H9 (cell line): Measurements from ENCODE around the gene TRAF2. TPM values are rescaled to one million over a fixed set of nuclear protein-coding genes. Genes with fewer than 3 reads are reported as not detected.

ENCODE experiments used
- DNase-seq: peaks from one replicate; pipeline ENCODE4 v3.0.0-alpha.2; 2017
- H2AFZ ChIP-seq: one replicate; pipeline ENCODE4 v1.6.1; 2013; ENCODE audit warnings: mild to moderate bottlenecking, low read length, control low read depth, moderate library complexity
- H2AK5ac ChIP-seq: 2 replicates; pipeline ENCODE4 v1.6.1; 2013; ENCODE audit warnings: low read length, control low read depth, mixed read lengths; ENCODE audit not compliant: insufficient read length
- H2BK120ac ChIP-seq: one replicate; pipeline ENCODE4 v1.6.1; 2013; ENCODE audit warnings: low read depth, mild to moderate bottlenecking, low read length, control low read depth, inconsistent platforms; ENCODE audit not compliant: poor library complexity, severe bottlenecking
- H2BK12ac ChIP-seq: 2 replicates; pipeline ENCODE4 v1.6.1; 2013; ENCODE audit warnings: low read length, control low read depth, mixed read lengths, low read depth; ENCODE audit not compliant: insufficient read length
- H2BK15ac ChIP-seq: 2 replicates; pipeline ENCODE4 v1.6.1; 2013; ENCODE audit warnings: low read depth, low read length, control low read depth
- H2BK20ac ChIP-seq: one replicate; pipeline ENCODE4 v1.6.1; 2013; ENCODE audit warnings: low read depth, mild to moderate bottlenecking, low read length, control low read depth, inconsistent platforms; ENCODE audit not compliant: poor library complexity, severe bottlenecking
- H2BK5ac ChIP-seq: 2 replicates; pipeline ENCODE4 v1.6.1; 2013; ENCODE audit warnings: low read length, control low read depth, mixed read lengths; ENCODE audit not compliant: insufficient read length
- H3K14ac ChIP-seq: 2 replicates; pipeline ENCODE4 v1.6.1; 2013; ENCODE audit warnings: low read length, control low read depth; ENCODE audit not compliant: insufficient read depth
- H3K18ac ChIP-seq: 2 replicates; pipeline ENCODE4 v1.6.1; 2013; ENCODE audit warnings: low read depth, mild to moderate bottlenecking, mixed read lengths, low read length, control low read depth; ENCODE audit not compliant: insufficient read length
- H3K23ac ChIP-seq: 2 replicates; pipeline ENCODE4 v1.6.1; 2013; ENCODE audit warnings: low read length, control low read depth, mixed read lengths, low read depth; ENCODE audit not compliant: insufficient read length
- H3K23me2 ChIP-seq: 2 replicates; pipeline ENCODE4 v1.6.1; 2013; ENCODE audit warnings: low read depth, mild to moderate bottlenecking, mixed read lengths, low read length, control low read depth; ENCODE audit not compliant: insufficient read length, poor library complexity, severe bottlenecking
- H3K27ac ChIP-seq: 2 replicates; pipeline ENCODE4 v1.5.1; 2013; ENCODE audit warnings: low read length, control low read depth, mixed read lengths, low read depth; ENCODE audit not compliant: insufficient read length
- H3K27me3 ChIP-seq: 2 replicates; pipeline ENCODE4 v1.6.1; 2013; ENCODE audit warnings: low read length, control low read depth, inconsistent platforms; ENCODE audit not compliant: insufficient read depth
- H3K4ac ChIP-seq: 2 replicates; pipeline ENCODE4 v1.6.1; 2013; ENCODE audit warnings: low read depth, mild to moderate bottlenecking, control low read depth, inconsistent platforms, low read length, moderate library complexity
- H3K4me1 ChIP-seq: 2 replicates; pipeline ENCODE4 v1.6.1; 2013; ENCODE audit warnings: low read length, control low read depth, inconsistent platforms; ENCODE audit not compliant: insufficient read depth
- H3K4me2 ChIP-seq: 2 replicates; pipeline ENCODE4 v1.6.1; 2013; ENCODE audit warnings: low read length, control low read depth, mixed read lengths; ENCODE audit not compliant: insufficient read length, insufficient read depth
- H3K56ac ChIP-seq: 2 replicates; pipeline ENCODE4 v1.6.1; 2013; ENCODE audit warnings: low read depth, mild to moderate bottlenecking, mixed read lengths, low read length, control low read depth; ENCODE audit not compliant: insufficient read length
- H3K79me1 ChIP-seq: 2 replicates; pipeline ENCODE4 v1.6.1; 2013; ENCODE audit warnings: low read depth, mild to moderate bottlenecking, moderate library complexity, low read length, control low read depth, inconsistent platforms; ENCODE audit not compliant: insufficient read depth, poor library complexity, severe bottlenecking
- H3K79me2 ChIP-seq: 2 replicates; pipeline ENCODE4 v1.6.1; 2013; ENCODE audit warnings: low read length, control low read depth, inconsistent platforms; ENCODE audit not compliant: insufficient read depth
- H3K9ac ChIP-seq: 2 replicates; pipeline ENCODE4 v1.6.1; 2013; ENCODE audit warnings: low read length, control low read depth, mixed read lengths; ENCODE audit not compliant: insufficient read length; ENCODE audit errors: extremely low read depth
- H3K9me3 ChIP-seq: one replicate; pipeline ENCODE4 v1.6.1; 2013; ENCODE audit warnings: low read depth, low read length, inconsistent platforms; ENCODE audit not compliant: control insufficient read depth
- H3T11ph ChIP-seq: one replicate; pipeline ENCODE4 v1.6.1; 2013; ENCODE audit warnings: mild to moderate bottlenecking, low read length, control low read depth, inconsistent platforms
- H4K20me1 ChIP-seq: one replicate; pipeline ENCODE4 v1.6.1; 2013; ENCODE audit not compliant: control insufficient read depth, insufficient read length, insufficient read depth
- H4K5ac ChIP-seq: 2 replicates; pipeline ENCODE4 v1.6.1; 2013; ENCODE audit warnings: low read depth, mild to moderate bottlenecking, mixed read lengths, low read length, control low read depth; ENCODE audit not compliant: insufficient read length
- H4K8ac ChIP-seq: replicated peaks from 2 replicates; pipeline ENCODE4 v1.6.1; 2013; ENCODE audit warnings: low read length, control low read depth, mixed read lengths, low read depth; ENCODE audit not compliant: insufficient read length
- H4K91ac ChIP-seq: 2 replicates; pipeline ENCODE4 v1.6.1; 2013; ENCODE audit warnings: low read depth, mild to moderate bottlenecking, moderate library complexity, mixed read lengths, low read length, control low read depth; ENCODE audit not compliant: insufficient read length
- H3K27ac Mint-ChIP-seq, 3 experiments: 2 replicates in 2 of 3; 3 replicates in 1 of 3; pipeline ENCODE4 v1.8.0; 2020 to 2021; ENCODE audit warnings: mixed read lengths in 3 of 3, mild to moderate bottlenecking in 1 of 3, moderate library complexity in 1 of 3
- H3K27me3 Mint-ChIP-seq: 2 replicates; pipeline ENCODE4 v1.8.0; 2021; ENCODE audit warnings: low read depth, mild to moderate bottlenecking, moderate library complexity, mixed read lengths
- H3K36me3 Mint-ChIP-seq, 3 experiments: 2 replicates in 2 of 3; 3 replicates in 1 of 3; pipeline ENCODE4 v1.8.0; 2020 to 2021; ENCODE audit warnings: low read depth in 3 of 3, mixed read lengths in 3 of 3; ENCODE audit not compliant: insufficient read depth in 1 of 3
- H3K4me1 Mint-ChIP-seq, 2 experiments: 2 replicates each; pipeline ENCODE4 v1.8.0; 2020; ENCODE audit warnings: mixed read lengths in 2 of 2
- H3K4me3 Mint-ChIP-seq, 2 experiments: 2 replicates in 1 of 2; 3 replicates in 1 of 2; pipeline ENCODE4 v1.8.0; 2020 to 2021; ENCODE audit warnings: mild to moderate bottlenecking in 2 of 2, mixed read lengths in 2 of 2, moderate library complexity in 1 of 2
- H3K9me3 Mint-ChIP-seq, 2 experiments: 2 replicates in 1 of 2; 3 replicates in 1 of 2; pipeline ENCODE4 v1.8.0; 2020; ENCODE audit warnings: mild to moderate bottlenecking in 2 of 2, mixed read lengths in 2 of 2, moderate library complexity in 1 of 2
- WGBS: extraction: QIAGEN DNeasy Blood & Tissue Kit; methylation state at CpG from one replicate; pipeline ENCODE4 v1.1.7; 2013; ENCODE audit warnings: missing lambda C conversion rate, low lambda C conversion rate, mixed read lengths; ENCODE audit not compliant: insufficient read length; ENCODE audit errors: extremely low coverage; 5-methylcytosine and 5-hydroxymethylcytosine counted together
- total RNA-seq: library from RNA; stranded (reverse); gene quantifications from 2 replicates; pipeline ENCODE4 v1.2.1, GENCODE V29; 2021
- TF ChIP-seq, protein P1 (sequence below): fragments of 200-600 bp; sonication (generic); conservative IDR thresholded peaks from 3 replicates; pipeline ENCODE4 v1.8.0; 2021; ENCODE audit warnings: antibody characterized with exemption, mild to moderate bottlenecking

The TRAF2 gene
- total RNA-seq, 1 experiment from 2014 or later = 48.8 TPM

DNA sequence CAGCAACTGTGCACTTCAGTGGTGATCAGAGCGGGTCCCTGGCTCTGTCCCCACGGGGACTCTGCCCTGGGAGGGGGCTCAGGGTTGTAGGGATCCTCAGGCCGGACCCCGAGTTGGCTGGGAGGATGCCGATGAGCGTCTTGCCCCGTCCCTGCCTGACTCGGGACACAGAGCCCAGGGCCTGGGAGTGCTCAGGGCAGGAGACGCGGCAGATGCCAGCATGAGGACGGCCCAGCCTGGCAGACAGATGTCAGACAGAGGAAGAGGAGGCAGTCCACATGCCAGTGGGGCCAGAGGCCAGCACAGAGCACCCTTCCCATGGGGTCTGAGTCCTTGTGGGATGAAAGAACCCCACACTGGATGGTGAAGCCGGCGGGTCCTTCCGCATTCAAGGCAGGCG lies 77.0 kb downstream of the TRAF2 start:
- peaks cover 2% of the 10 kb centered on the region; the same call in 1 of the 2 replicates for H3K4me1 ChIP-seq

More for the DNA sequence above, 77.0 kb downstream of the TRAF2 start:
- Mint-ChIP-seq H3K27me3 (peaks cover 18% of the 10 kb centered on the region), H3K36me3 (no peaks in the 10 kb centered on the region), H3K27ac (no peak overlapping the region), H3K4me1 (peaks cover 7 to 15% of the 10 kb centered on the region in 2 experiments), H3K4me3 (no peak overlapping the region), H3K9me3 (no peaks in the 10 kb centered on the region)
- WGBS = no CpG with 5 or more reads among the region's 15 CpGs
- Histone ChIP-seq H4K8ac (no peak overlapping the region), H4K5ac (no peak overlapping the region), H2AFZ (no peak overlapping the region), H4K20me1 (no peaks in the 10 kb centered on the region), H3K9ac (no peak overlapping the region), H2BK20ac (no peak overlapping the region), H3K27ac (no peak overlapping the region), H2BK15ac (no peak overlapping the region), H2BK120ac (no peak overlapping the region), H3K18ac (no peak overlapping the region), H3K14ac (no peak overlapping the region), H3K9me3 (no peaks in the 10 kb centered on the region), H2AK5ac (no peak overlapping the region), H3K79me2 (no peaks in the 10 kb centered on the region), H3K4me2 (no peak overlapping the region), H2BK5ac (no peak overlapping the region), H2BK12ac (no peak overlapping the region), H3K27me3 (no peaks in the 10 kb centered on the region), H3K79me1 (no peaks in the 10 kb centered on the region), H3T11ph (no peak overlapping the region), H3K23ac (no peak overlapping the region), H3K56ac (no peak overlapping the region), H4K91ac (no peak overlapping the region), H3K23me2 (no peaks in the 10 kb centered on the region), H3K4ac (no peak overlapping the region)
- TF ChIP-seq, protein P1, sequence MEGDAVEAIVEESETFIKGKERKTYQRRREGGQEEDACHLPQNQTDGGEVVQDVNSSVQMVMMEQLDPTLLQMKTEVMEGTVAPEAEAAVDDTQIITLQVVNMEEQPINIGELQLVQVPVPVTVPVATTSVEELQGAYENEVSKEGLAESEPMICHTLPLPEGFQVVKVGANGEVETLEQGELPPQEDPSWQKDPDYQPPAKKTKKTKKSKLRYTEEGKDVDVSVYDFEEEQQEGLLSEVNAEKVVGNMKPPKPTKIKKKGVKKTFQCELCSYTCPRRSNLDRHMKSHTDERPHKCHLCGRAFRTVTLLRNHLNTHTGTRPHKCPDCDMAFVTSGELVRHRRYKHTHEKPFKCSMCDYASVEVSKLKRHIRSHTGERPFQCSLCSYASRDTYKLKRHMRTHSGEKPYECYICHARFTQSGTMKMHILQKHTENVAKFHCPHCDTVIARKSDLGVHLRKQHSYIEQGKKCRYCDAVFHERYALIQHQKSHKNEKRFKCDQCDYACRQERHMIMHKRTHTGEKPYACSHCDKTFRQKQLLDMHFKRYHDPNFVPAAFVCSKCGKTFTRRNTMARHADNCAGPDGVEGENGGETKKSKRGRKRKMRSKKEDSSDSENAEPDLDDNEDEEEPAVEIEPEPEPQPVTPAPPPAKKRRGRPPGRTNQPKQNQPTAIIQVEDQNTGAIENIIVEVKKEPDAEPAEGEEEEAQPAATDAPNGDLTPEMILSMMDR = no peak
- no peak for DNase-seq
